OCI-LY7 (cell line): ENCODE results near the gene SUPT3H. TPM values are rescaled to one million over a fixed set of nuclear protein-coding genes. Genes with fewer than 3 reads are reported as not detected.

Source experiments
- BruUV-seq: library from RNA; stranded (reverse); fragments of 400-500 nt; replicated peaks from 2 replicates; lab custom pipeline; 2021; lab: Mats Ljungman, UMichigan
- CTCF ChIA-PET: fragments of 300-600 bp; sonication (Branson Sonifier 250); formaldehyde crosslinking; loops from one replicate; lab custom pipeline; 2022; ENCODE audit warnings: antibody characterized with exemption; ENCODE audit not compliant: unreplicated experiment; lab: Charles Lee
- POLR2A ChIA-PET: fragments of 300-600 bp; sonication (Branson Sonifier 250); formaldehyde crosslinking; loops from one replicate; lab custom pipeline; 2022; ENCODE audit warnings: antibody characterized with exemption; lab: Charles Lee
- DNase-seq: peaks from one replicate; pipeline ENCODE4 v3.0.0-alpha.2; 2015; ENCODE audit warnings: low spot score
- H2AFZ ChIP-seq: fragments of 200-600 bp; sonication (generic), shearing (Covaris generic); 2 replicates; pipeline ENCODE4 v1.6.1; 2014; ENCODE audit warnings: mild to moderate bottlenecking, antibody characterized with exemption, low read length, moderate library complexity
- H3K27ac ChIP-seq: fragments of 200-600 bp; sonication (generic); 2 replicates; pipeline ENCODE4 v1.5.1; 2014; ENCODE audit warnings: mixed run types, low read depth, mild to moderate bottlenecking, moderate library complexity, low read length, inconsistent platforms; ENCODE audit not compliant: poor library complexity, severe bottlenecking
- H3K36me3 ChIP-seq: fragments of 200-600 bp; sonication (generic); 2 replicates; pipeline ENCODE4 v1.6.1; 2014; ENCODE audit warnings: mild to moderate bottlenecking, antibody characterized with exemption, low read length, moderate library complexity, mixed read lengths; ENCODE audit not compliant: insufficient read depth
- H3K4me1 ChIP-seq: fragments of 200-600 bp; sonication (generic); 2 replicates; pipeline ENCODE4 v1.5.1; 2014; ENCODE audit warnings: mild to moderate bottlenecking, low read length; ENCODE audit not compliant: insufficient read depth, poor library complexity, severe bottlenecking
- H3K4me2 ChIP-seq: fragments of 200-600 bp; sonication (generic); 2 replicates; pipeline ENCODE4 v1.6.1; 2014; ENCODE audit warnings: mild to moderate bottlenecking, low read length
- H3K4me3 ChIP-seq: fragments of 200-600 bp; sonication (generic); 2 replicates; pipeline ENCODE4 v1.5.1; 2014; ENCODE audit warnings: mild to moderate bottlenecking, low read depth, low read length; ENCODE audit not compliant: poor library complexity, severe bottlenecking
- H3K79me2 ChIP-seq: fragments of 200-600 bp; sonication (generic); 2 replicates; pipeline ENCODE4 v1.6.1; 2016; ENCODE audit warnings: low read depth, mild to moderate bottlenecking, low read length, moderate library complexity, mixed read lengths; ENCODE audit not compliant: insufficient read depth
- H3K9me2 ChIP-seq: fragments of 200-600 bp; sonication (generic); 2 replicates; pipeline ENCODE4 v1.6.1; 2016; ENCODE audit warnings: mild to moderate bottlenecking, low read length, mixed read lengths; ENCODE audit not compliant: insufficient read depth
- H3K9me3 ChIP-seq: fragments of 200-600 bp; sonication (generic); 2 replicates; pipeline ENCODE4 v1.6.1; 2014; ENCODE audit warnings: mild to moderate bottlenecking, mixed run types, low read length, mixed read lengths
- H4K20me1 ChIP-seq: fragments of 200-600 bp; sonication (generic); 2 replicates; pipeline ENCODE4 v1.6.1; 2014; ENCODE audit warnings: mild to moderate bottlenecking, antibody characterized with exemption, low read length, moderate library complexity, mixed read lengths; ENCODE audit not compliant: insufficient read depth
- CTCF ChIP-seq: fragments of 200-600 bp; sonication (generic); conservative IDR thresholded peaks from 2 replicates; pipeline ENCODE4 v1.5.1; 2014; ENCODE audit warnings: mild to moderate bottlenecking, antibody characterized with exemption, low read length, moderate library complexity, mixed read lengths
- EZH2phosphoT487 ChIP-seq: fragments of 200-600 bp; sonication (generic); IDR thresholded peaks from 2 replicates; pipeline ENCODE4 v1.6.1; 2018; ENCODE audit warnings: low read depth, borderline replicate concordance, mild to moderate bottlenecking, mixed run types, antibody characterized with exemption, low read length, moderate library complexity, mixed read lengths
- intact Hi-C: fragments of 100-400 bp; cut with micrococcal nuclease; formaldehyde crosslinking; loops from one replicate; pipeline ENCODE4 v1.10.0; 2022; ENCODE audit not compliant: unreplicated experiment
- total RNA-seq, 2 experiments: library from RNA; depleted of rRNA in 1 of 2; stranded (reverse); fragments of >200 nt in 1 of 2; shearing (Covaris generic) in 1 of 2; gene quantifications; 2 replicates each; pipeline ENCODE4 v1.2.3, GENCODE V29; 2014 to 2022

The SUPT3H gene
- total RNA-seq, 2 experiments from 2014 or later: 1.1 to 7.1 TPM

DNA sequence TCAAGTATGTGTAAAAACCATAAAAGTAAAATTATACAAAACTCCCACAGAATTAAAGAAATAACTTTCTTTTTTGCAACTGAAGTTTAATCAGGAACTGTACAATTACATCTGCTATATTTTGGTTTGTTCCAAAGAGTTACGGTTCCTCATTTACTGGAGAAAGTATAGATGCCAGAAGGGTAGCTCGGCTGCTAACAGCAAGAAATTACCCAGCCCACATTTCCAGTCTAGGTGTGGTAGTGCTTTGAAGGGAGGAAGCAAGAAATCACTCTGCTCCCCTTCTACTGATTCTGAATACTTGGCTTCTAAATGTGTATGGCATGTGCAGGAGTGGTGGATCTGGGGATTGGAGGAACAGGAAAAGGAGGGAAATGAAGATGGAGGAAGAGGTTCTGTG is 549.0 kb downstream of the SUPT3H start:
- H3K9me3 ChIP-seq: no peaks in the 10 kb centered on the region
- intact Hi-C loops: no loop called here
- H2AFZ ChIP-seq: no peak overlapping the region
- H3K79me2 ChIP-seq: no peaks in the 10 kb centered on the region
- ChIA-PET POLR2A (no interaction called here), CTCF (no interaction called here)
- no peaks in the 10 kb centered on the region for H4K20me1 ChIP-seq
- no peak overlapping the region for H3K27ac ChIP-seq
- H3K4me1 ChIP-seq: no peaks in the 10 kb centered on the region
- H3K4me2 ChIP-seq: no peak overlapping the region
- no peaks in the 10 kb centered on the region for H3K9me2 ChIP-seq
- TF ChIP-seq CTCF: no peak
- TF ChIP-seq EZH2phosphoT487: no peak
- no TSS peak for BruUV-seq
- DNase-seq: no peak
- no peaks in the 10 kb centered on the region for H3K36me3 ChIP-seq
- no peak overlapping the region for H3K4me3 ChIP-seq

- no peak for DNase-seq
- Histone ChIP-seq H3K9me3 (no peaks in the 10 kb centered on the region), H3K4me1 (no peaks in the 10 kb centered on the region), H3K36me3 (no peaks in the 10 kb centered on the region), H3K79me2 (no peaks in the 10 kb centered on the region), H3K4me3 (no peak overlapping the region), H3K9me2 (no peaks in the 10 kb centered on the region), H4K20me1 (no peaks in the 10 kb centered on the region), H3K27ac (no peak overlapping the region), H3K4me2 (no peak overlapping the region), H2AFZ (no peak overlapping the region)
- no TSS peak for BruUV-seq
- POLR2A ChIA-PET: no interaction called here
- CTCF ChIA-PET: no interaction called here
- intact Hi-C loops: no loop called here
- TF ChIP-seq CTCF (no peak), EZH2phosphoT487 (no peak)
Observed at GRCh38 chr6:44826025-44826676, 551.6 kb downstream of the SUPT3H start.

DNA sequence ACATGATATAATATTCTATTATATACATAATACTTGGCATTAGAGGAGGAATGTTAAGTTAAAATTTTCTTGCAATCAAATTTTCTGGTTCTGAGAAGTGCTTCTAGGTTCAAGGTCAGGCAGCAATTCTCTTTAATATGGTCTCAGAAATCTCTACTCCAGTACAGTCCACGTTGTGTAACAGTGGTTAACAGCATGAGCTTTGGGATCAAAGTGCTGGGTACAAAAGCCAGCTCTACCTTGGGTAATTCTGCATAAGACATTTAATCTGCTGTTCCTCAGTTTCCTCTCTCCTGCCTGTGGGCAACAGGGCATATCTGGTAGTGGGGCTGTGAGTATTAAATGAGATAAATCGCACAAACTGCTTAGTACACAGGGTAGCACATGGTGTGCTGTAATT is 552.5 kb downstream of the SUPT3H start:
- H3K27ac ChIP-seq: no peak overlapping the region
- H2AFZ ChIP-seq: no peak overlapping the region
- ChIA-PET POLR2A (interaction anchor here (0.5 kb wide), 1 partner anchor 190 kb away, joined by 3 read pairs; no protein-coding TSS in a partner anchor), CTCF (no interaction called here)
- no peaks in the 10 kb centered on the region for H3K4me1 ChIP-seq
- no peak for DNase-seq
- intact Hi-C loops: no loop called here
- TF ChIP-seq CTCF (no peak), EZH2phosphoT487 (no peak)
- H3K36me3 ChIP-seq: no peaks in the 10 kb centered on the region
- no TSS peak for BruUV-seq
- H4K20me1 ChIP-seq: no peaks in the 10 kb centered on the region
- no peaks in the 10 kb centered on the region for H3K79me2 ChIP-seq
- H3K4me2 ChIP-seq: no peak overlapping the region
- H3K9me2 ChIP-seq: no peaks in the 10 kb centered on the region
- H3K4me3 ChIP-seq: no peak overlapping the region
- no peaks in the 10 kb centered on the region for H3K9me3 ChIP-seq
